Spleen (tissue), 11 donors: ENCODE data around the gene RFX2. TPM values are rescaled to one million over a fixed set of nuclear protein-coding genes. Genes with fewer than 3 reads are reported as not detected.

Experiments used
- DNase-seq: peaks from one replicate; pipeline ENCODE4 v3.0.0-alpha.2; 2020
- H3K27ac ChIP-seq, 8 donors: fragments of 200-600 bp; sonication (generic) in 7 of 8; 1 replicate in 4 of 8; 2 replicates in 4 of 8; pipeline versions ENCODE4 v1.5.0 to v1.8.0; 2016 to 2021; ENCODE audit warnings: inconsistent platforms in 4 of 8, mild to moderate bottlenecking in 4 of 8, moderate library complexity in 1 of 8
- H3K27me3 ChIP-seq, 7 donors: fragments of 200-600 bp; sonication (generic) in 6 of 7; replicated peaks in 1 of 7; 1 replicate in 4 of 7; 2 replicates in 3 of 7; pipeline versions ENCODE4 v1.5.0 to v1.8.0; 2016 to 2021; ENCODE audit warnings: inconsistent platforms in 3 of 7, mild to moderate bottlenecking in 1 of 7
- H3K36me3 ChIP-seq, 6 donors: fragments of 200-600 bp; sonication (generic) in 5 of 6; 1 replicate in 4 of 6; 2 replicates in 2 of 6; pipeline versions ENCODE4 v1.5.0 to v1.8.0; 2016 to 2021; ENCODE audit warnings: inconsistent platforms in 2 of 6
- H3K4me1 ChIP-seq, 6 donors: fragments of 200-600 bp; sonication (generic) in 5 of 6; 1 replicate in 3 of 6; 2 replicates in 3 of 6; pipeline versions ENCODE4 v1.5.0 to v1.8.0; 2016 to 2021; ENCODE audit warnings: inconsistent platforms in 3 of 6
- H3K4me3 ChIP-seq, 8 donors: fragments of 200-600 bp; sonication (generic) in 7 of 8; 1 replicate in 4 of 8; 2 replicates in 4 of 8; pipeline versions ENCODE4 v1.5.0 to v1.8.0; 2016 to 2021; ENCODE audit warnings: inconsistent platforms in 4 of 8, mild to moderate bottlenecking in 4 of 8, moderate library complexity in 2 of 8
- H3K9me3 ChIP-seq, 8 donors: fragments of 200-600 bp; sonication (generic) in 7 of 8; 1 replicate in 4 of 8; 2 replicates in 4 of 8; pipeline versions ENCODE4 v1.5.0 to v1.8.0; 2016 to 2021; ENCODE audit warnings: inconsistent platforms in 4 of 8
- CTCF ChIP-seq, 11 experiments: fragments of 200-600 bp in 7 of 11; fragments of 450-650 bp in 4 of 11; sonication (generic) in 4 of 11; IDR thresholded peaks in 8 of 11; conservative IDR thresholded peaks in 3 of 11; 1 replicate in 7 of 11; 2 replicates in 4 of 11; pipeline versions ENCODE4 v1.4.0 to v1.8.0; 2016 to 2021; ENCODE audit warnings: antibody characterized with exemption in 11 of 11, inconsistent platforms in 4 of 11, mild to moderate bottlenecking in 1 of 11
- POLR2A ChIP-seq, 3 donors: fragments of 450-650 bp; IDR thresholded peaks; one replicate each; pipeline ENCODE4 v1.5.1; 2017; ENCODE audit warnings: antibody characterized with exemption in 3 of 3, mild to moderate bottlenecking in 1 of 3
- POLR2AphosphoS5 ChIP-seq, 3 donors: sonication (generic); formaldehyde crosslinking; IDR thresholded peaks; one replicate each; pipeline ENCODE4 v1.5.1; 2017; ENCODE audit warnings: antibody characterized with exemption in 3 of 3
- WGBS, 5 donors: extraction: QIAGEN DNeasy Blood & Tissue Kit in 3 of 5; methylation state at CpG; one replicate each; pipeline versions ENCODE4 v1.1.5 to v1.1.7; 2013 to 2018; 5-methylcytosine and 5-hydroxymethylcytosine counted together
- intact Hi-C: fragments of 100-400 bp; cut with DNase I; formaldehyde crosslinking; loops from one replicate; pipeline ENCODE4 v1.15.0; 2023; ENCODE audit warnings: low total_unique reads
- polyA plus RNA-seq, 3 donors: library from polyadenylated mRNA; stranded (reverse); fragments of 200-250 nt; gene quantifications; one replicate each; pipeline ENCODE4 v1.2.1, GENCODE V29; 2013
- total RNA-seq, 7 donors: library from RNA; depleted of rRNA in 3 of 7; stranded (reverse); fragments of >200 nt in 3 of 7; fragmentation: NEBNext Ultra II Directional in 4 of 7; extraction: Animal tissue kit (Norgen Biotek cat#: 25700) in 4 of 7; gene quantifications; one replicate each; pipeline versions ENCODE4 v1.1.0 to v1.2.1, GENCODE V29; 2016 to 2021
- donor health status: healthy with polysubstance abuse.
- donor health status: DM: no; HTN: no; CAD: no; lungs with moderate emphysema.
- donor health status: DM: no; HTN: no; CAD: no.
- donor health status: Bipolar disorder and iron deficiency.
- donor health status: healthy.
- donor health status: DM: no; HTN: no; CAD: no.
- donor health status: DM: yes; HTN: yes; CAD: no.

RFX2 gene
- total and polyA plus RNA-seq, 10 donors, result 1.1 to 15.8 (median 7.8) TPM

GRCh38 chr19:6105444-6105843, 4.9 kb downstream of the RFX2 start:
- Histone ChIP-seq H3K27me3 (peaks cover 0 to 21% (median 8%) of the 10 kb centered on the region in 7 donors), H3K4me3 (no peak overlapping the region), H3K36me3 (no peaks in the 10 kb centered on the region), H3K9me3 (no peaks in the 10 kb centered on the region), H3K27ac (peak overlapping the region in 4 of 8 donors; percentile 10 to 63 (median 32)), H3K4me1 (peaks cover 13 to 57% (median 32%) of the 10 kb centered on the region in 6 donors)
- WGBS, 5 donors, result 91 to 98% (median 94%) methylated on average over 11 of the region's 11 CpGs
- TF ChIP-seq POLR2A (IDR thresholded peaks at IDR 0.05) (no peak), POLR2AphosphoS5 (IDR thresholded peaks at IDR 0.05) (no peak), CTCF (IDR thresholded peaks at IDR 0.05 in 8 of 11, conservative IDR thresholded peaks at IDR 0.05 in 3 of 11) (no peak)
- no peak for DNase-seq
- intact Hi-C loops, result no loop called here

- Histone ChIP-seq H3K36me3 (no peaks in the 10 kb centered on the region), H3K4me1 (peaks cover 3 to 56% (median 25%) of the 10 kb centered on the region in 6 donors), H3K27me3 (peaks cover 0 to 9% (median 0%) of the 10 kb centered on the region in 7 donors), H3K27ac (peak overlapping the region in 1 of 8 donors; percentile 63), H3K4me3 (no peak overlapping the region), H3K9me3 (no peaks in the 10 kb centered on the region)
- intact Hi-C loops, result no loop called here
- no peak for TF ChIP-seq POLR2AphosphoS5 (IDR thresholded peaks at IDR 0.05)
- no peak for TF ChIP-seq POLR2A (IDR thresholded peaks at IDR 0.05)
- no peak for TF ChIP-seq CTCF (IDR thresholded peaks at IDR 0.05 in 8 of 11, conservative IDR thresholded peaks at IDR 0.05 in 3 of 11)
- 71 to 83% (median 79%) methylated on average over 4 of the region's 4 CpGs for WGBS, 5 donors
- DNase-seq, result no peak
These were observed 6.4 kb downstream of the RFX2 start for GRCh38 chr19:6103894-6104293.

- Histone ChIP-seq H3K4me3 (no peak overlapping the region), H3K9me3 (no peaks in the 10 kb centered on the region), H3K36me3 (no peaks in the 10 kb centered on the region), H3K4me1 (peaks cover under 1 to 49% (median 19%) of the 10 kb centered on the region in 6 donors), H3K27ac (peak overlapping the region in 1 of 8 donors; percentile 17), H3K27me3 (peaks cover 0 to 3% (median 0%) of the 10 kb centered on the region in 7 donors)
- no peak for DNase-seq
- intact Hi-C loops, result no loop called here
- peak in 1 of 3 donors; percentile 29 for TF ChIP-seq POLR2AphosphoS5 (IDR thresholded peaks at IDR 0.05)
- TF ChIP-seq POLR2A (IDR thresholded peaks at IDR 0.05), result no peak
- no peak for TF ChIP-seq CTCF (IDR thresholded peaks at IDR 0.05 in 8 of 11, conservative IDR thresholded peaks at IDR 0.05 in 3 of 11)
- WGBS, 5 donors, result 53 to 76% (median 60%) methylated on average over 3 of the region's 3 CpGs
These were observed 7.1 kb downstream of the RFX2 start for GRCh38 chr19:6103217-6103644.

- TF ChIP-seq CTCF (IDR thresholded peaks at IDR 0.05 in 8 of 11, conservative IDR thresholded peaks at IDR 0.05 in 3 of 11) (no peak), POLR2A (IDR thresholded peaks at IDR 0.05) (no peak), POLR2AphosphoS5 (IDR thresholded peaks at IDR 0.05) (no peak)
- peaks cover 0 to 44% (median 19%) of the 10 kb centered on the region in 6 donors for H3K4me1 ChIP-seq
- intact Hi-C loops, result no loop called here
- no peaks in the 10 kb centered on the region for H3K36me3 ChIP-seq
- H3K27ac ChIP-seq, result no peak overlapping the region
- peaks cover 0 to 1% (median 0%) of the 10 kb centered on the region in 7 donors for H3K27me3 ChIP-seq
- no peaks in the 10 kb centered on the region for H3K9me3 ChIP-seq
- no peak for DNase-seq
- WGBS, 5 donors, result 76 to 92% (median 83%) methylated on average over 3 of the region's 3 CpGs
- H3K4me3 ChIP-seq, result no peak overlapping the region
These were observed 8.3 kb downstream of the RFX2 start for GRCh38 chr19:6101991-6102390.
